CD1c-positive myeloid dendritic cell (primary cell): ENCODE data around the gene TMEM72.

ENCODE experiments used
- DNase-seq: peaks from one replicate; pipeline ENCODE4 v3.0.0-alpha.2; 2016; ENCODE audit errors: extremely low spot score

TMEM72 gene

DNA sequence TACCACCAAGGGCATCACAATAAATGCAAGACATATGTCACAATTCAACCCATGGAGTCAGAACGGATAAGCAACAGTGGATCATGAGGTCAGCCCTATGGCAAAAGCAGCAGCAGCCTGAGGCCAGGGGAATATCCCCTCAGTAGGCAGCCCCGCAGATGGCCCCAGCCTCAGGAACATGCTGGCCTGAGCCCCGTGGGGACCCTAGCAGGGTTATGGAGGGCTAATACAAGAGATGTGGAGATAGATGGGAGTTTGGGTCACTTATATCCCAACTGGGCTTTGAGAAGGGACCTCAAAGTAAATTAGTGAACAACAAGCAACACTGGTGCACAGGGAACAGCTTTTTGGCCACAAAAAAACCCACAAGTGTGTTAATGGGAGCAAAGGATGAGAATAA, 9.1 kb downstream of the TMEM72 start:
- no peak for DNase-seq

DNA sequence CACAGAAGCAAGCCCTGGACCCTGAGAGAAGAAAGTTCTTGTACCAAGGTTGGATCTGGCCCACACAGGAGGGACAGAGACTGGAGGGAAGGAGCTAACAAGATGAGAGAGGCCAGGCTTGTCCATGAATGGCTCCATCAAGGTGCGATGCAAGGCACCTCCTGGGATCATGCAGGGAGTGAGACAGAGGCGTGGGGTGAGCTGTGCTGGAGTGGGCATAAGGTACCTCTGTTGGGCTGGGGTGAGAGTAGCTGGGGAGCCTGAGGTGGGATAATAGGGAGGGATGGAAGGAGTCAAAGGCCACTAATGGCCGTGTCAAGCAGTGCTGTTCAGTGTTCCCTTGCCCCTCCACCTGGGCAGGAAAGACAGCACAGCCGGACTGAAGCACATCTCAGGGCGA, 9.9 kb downstream of the TMEM72 start:
- DNase-seq, result no peak

DNA sequence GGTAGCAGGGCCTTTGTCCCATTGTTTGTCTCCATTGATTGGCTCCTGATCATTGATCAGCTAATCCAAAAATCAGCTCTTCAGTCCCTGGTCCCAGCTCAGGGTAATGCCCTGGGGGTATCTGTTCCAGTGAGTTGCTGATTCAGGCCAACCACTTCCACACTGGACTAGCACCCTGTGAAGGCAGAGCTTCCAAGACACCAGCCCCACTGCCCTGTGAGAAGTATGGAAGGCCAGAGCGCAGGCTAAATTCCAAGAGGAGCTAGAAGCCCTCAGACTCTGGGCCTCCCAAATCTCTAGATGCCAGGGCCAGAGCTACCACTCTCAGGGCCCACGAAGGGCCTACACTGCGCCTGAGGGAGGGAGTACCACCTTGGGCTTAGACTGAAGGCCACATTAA, 10.4 kb downstream of the TMEM72 start:
- no peak for DNase-seq

DNA sequence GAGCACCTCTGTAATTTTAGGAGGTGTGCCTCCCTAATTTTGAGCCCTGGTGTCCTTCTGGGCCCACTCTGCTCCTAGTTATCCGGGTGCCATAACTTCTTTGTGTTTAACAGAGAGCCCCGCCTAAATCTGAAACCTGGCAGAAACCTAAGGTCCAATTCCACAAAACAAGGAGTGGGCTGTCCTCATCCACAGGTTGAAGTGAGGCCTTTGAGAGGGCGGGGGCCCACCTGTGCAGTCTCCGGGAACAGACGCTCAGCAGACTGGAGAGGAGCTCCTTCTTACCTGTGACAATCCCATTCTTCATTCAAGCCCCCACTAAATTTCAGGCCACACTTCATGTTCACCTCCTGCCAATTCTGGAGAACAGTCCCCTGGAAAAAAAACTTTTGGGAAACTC, 10.9 kb downstream of the TMEM72 start:
- DNase-seq, result no peak

DNA sequence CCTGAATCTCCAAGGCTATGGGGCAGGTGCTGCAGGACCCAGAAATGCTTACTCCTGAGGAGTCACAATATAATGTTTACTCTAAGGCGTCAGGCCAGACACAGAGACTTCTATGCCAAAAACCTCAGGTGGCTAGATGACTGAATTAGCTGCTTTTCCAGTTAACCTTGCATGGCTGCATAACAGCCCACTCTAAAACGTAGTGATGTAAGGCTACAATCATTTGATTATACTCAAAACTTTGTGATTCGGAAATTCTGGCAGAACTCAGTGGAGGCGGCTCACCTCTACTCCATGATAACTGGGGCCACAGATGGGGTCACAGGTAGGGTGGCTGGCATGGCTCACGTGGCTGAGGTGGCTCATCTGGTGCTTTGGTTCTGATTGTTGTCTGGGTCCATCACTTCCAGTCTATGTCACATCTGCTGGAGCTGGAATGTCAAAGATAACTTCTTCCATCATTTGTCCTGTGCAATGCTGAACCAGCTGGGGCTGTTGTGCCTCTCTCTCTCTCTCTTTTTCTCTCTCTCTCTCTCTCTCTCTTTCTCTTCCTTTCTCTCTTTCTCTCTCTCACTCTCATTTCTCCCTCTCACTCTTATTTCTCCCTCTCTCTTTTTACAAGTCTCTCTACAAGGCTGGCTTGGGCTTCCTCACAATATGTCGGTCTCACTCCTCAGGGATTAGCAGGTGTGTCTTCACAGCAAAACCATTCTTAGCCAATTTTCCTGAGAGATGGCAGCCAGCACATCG, 11.8 kb downstream of the TMEM72 start:
- no peak for DNase-seq

DNA sequence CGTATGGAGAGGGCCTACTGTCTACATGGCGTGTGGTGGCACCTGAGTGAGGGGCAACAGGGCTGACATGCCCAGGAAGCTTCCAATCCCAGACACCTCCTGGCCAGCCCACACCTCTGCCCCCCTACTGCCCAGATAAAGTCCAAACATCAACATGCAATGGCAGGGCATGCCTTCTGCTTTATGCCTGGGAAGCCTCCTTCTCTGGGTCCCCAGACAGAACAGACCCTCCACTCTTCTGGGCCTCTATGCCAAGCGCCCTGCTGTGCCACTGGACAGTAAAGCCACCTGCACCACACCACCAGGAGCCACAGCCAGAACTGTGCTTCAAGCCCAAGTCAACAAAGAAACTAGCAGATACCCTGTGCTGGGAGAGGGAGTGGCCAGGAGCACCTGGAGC, 12.5 kb downstream of the TMEM72 start:
- no peak for DNase-seq

DNA sequence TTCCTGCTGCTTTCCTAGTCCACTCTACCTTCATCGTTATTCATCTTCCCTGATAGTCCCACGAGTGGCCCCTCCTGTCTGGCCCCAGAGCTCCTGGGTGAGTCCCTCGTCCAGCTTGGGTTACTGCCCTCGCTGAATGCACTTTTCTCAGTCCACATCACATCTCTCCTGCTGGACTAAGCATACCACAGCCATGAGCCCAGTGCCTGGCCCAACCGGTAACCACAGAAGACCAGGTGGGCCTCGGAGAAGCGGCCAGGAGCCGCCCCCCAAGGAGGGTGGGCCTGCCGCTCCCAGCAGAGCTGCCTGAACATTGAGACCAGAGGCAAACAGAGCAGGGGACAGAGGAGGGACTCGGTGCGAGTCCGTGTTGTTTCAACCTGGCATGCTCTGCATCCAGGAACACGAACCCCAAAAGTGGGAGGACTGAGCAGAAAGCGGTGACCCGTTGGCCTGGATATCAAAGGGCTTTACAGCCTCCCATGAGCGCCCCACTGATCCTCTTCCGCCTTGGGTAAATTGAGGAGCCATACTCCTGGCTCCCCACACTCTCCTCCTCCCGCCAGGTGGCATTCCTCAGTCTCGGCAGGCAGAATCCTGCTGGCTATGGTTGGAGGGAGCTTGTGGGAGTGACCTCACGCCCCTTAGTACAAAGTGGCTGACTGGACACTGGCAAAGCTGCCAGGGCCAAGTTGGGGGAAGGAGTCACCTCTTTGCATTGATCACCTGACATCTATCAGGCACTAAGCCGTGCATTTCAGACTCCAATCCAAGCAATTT, 13.3 kb downstream of the TMEM72 start:
- DNase-seq, result no peak

DNA sequence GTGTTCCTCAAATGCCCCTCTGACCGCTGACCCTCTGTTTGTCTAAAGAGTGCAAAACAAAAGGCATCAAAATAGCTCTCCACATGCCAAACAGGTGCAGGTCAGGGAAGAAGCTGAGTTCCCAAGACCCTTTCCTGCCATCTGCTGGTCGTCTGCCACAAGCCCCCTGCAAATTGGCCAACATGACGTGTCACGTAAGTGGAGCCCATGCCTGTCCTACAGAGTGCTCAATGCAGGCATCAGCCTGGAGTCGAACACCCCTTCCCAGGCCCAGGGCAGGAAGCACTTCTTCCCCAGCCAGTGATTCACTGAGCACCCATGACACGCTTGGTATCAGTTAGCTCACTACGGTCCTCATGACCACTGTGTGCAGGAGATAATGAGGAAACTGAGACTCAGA, 14.1 kb downstream of the TMEM72 start:
- DNase-seq, result peak; percentile 28

DNA sequence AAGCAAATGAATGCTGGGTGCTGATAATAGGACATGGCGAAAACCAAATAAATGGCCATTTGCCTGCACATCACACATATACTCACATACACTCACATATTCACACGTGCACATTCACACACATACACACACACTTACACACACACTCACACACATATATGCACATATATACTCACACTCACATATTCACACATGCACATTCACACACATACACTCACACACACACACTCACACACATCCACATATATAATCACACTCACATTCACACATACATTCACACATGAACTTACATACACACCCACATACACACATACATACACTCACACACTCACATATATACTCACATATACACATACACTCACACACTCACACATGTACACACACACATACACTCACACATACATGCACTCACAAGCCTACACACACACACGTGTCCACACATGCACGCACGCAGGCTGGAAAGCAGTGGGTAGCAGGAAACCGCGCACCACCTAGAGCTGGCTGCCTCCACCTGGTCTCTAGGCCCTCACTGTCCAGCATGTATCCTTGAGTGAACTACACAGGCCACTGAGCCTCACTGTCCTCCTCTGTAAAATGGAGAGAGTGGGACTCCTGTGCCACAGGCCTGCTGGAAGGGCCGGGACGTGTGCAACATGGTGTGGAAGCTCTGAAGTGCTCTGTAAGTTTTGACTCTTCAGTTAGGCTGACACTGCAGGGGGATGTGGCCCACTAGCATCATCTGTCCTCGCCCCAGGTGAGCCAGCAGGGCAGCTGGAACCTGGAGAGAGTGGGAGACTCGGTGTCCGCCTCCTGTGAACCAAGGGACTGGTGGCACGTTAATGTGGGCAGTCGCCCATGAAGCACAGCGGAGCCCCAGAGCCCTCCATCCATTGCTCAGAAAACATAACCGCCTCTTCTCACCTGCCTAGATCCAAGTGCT, 14.9 kb downstream of the TMEM72 start:
- DNase-seq, result no peak

DNA sequence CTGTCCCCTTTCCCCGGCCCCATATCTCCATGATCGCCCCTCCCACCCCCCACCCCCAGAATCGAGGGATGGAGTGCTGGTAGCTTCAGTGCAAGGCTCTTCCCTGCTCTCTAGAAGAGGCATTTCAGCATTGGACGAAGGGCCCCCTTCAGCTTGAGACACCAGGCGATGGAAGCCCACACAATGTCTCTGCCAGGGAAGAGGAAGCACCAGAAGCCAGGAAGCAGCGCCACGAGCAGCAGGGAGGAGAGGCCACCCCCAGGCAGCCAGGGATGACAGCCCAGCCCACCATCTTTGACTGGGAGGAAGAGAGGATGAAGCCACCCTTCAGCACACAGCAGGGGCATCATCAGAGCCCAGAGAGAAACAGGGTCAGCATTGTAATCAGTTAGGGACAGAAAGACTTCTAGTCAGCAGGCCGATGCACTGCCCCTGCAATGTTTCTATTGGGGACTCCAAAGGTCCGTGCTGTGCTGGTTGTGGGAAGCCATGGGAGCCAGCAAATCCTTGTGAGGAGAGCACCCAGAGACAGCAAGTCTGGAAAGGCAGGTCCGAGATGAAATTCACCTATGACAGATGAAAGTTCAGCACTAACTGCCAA, 15.7 kb downstream of the TMEM72 start:
- no peak for DNase-seq

DNA sequence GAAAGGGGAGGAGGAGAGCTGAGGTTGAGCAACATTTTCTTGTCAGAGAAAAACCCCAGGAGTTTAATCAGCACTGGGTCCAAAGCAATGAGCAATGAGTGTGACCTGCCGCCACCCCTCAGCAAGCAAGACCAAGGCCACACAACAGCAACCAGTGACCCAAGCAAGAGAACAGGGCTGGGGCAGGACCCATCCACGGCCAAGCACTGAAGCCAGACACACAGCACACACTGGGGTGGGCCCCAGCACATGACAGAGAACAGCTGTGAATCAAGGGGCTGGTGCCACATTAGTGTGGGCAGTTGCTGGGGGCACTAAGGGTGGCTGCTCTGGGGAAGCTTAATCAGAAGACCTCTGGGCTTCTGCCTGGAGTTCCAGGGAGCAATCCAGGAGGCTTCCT, 16.2 kb downstream of the TMEM72 start:
- no peak for DNase-seq

DNA sequence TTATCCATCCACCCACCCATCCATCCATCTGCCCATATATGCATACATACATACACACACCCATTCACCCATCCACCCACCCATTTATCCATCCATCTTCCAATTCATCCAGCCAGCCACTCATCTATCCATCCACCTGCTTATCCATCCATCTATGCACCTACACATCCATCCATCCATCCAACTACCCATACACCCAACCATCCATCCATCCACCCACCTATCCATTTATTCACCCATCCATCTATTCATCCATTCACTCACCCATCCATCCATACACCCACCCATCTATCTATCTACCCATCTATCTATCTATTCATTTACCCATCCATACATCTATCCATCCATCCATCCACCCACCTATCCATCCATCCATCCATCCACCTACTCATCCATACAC, 17.3 kb downstream of the TMEM72 start:
- DNase-seq, result no peak

DNA sequence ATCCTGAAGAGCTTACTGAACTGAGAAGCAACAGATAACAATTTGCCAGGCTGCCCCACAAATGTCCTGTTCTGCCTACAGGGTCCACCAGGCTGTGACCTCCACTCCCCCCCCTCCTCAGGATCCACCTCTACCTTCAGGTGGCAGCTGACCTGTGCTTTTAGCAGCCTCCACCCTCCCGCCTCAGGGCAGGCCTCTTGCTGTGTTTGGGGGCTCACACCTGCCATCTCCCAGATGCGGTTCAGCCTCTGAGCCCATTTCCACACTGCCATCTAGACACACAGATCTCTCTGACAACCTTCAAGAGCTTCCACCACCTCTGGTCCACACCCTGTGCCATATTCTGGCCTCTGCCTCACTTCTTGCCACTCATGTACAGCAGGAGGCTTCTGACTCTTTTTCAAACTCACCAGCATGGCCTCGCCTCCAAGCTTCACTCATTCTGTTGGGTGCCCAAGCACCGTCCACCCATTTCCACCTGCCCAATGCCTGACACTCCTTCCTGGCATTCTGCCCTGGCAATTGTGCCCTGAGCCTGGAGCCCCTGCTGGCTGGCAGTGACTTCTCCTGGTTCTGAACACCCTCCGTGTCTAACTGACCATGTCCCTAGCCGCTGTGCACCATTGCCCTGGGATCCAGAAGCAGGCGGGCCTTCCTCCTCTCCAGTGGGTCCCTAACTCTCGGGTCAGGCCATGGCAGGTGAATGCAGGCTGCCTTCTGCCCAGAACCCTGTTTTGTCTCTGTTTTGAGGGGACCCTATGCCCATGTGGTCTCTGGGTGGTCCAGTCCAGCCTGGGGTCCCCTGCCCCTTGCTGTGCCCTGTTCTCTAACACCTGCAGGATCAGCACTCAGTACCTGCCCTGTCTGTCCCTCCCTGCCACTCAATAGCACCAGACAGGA, 18.5 kb downstream of the TMEM72 start:
- no peak for DNase-seq

DNA sequence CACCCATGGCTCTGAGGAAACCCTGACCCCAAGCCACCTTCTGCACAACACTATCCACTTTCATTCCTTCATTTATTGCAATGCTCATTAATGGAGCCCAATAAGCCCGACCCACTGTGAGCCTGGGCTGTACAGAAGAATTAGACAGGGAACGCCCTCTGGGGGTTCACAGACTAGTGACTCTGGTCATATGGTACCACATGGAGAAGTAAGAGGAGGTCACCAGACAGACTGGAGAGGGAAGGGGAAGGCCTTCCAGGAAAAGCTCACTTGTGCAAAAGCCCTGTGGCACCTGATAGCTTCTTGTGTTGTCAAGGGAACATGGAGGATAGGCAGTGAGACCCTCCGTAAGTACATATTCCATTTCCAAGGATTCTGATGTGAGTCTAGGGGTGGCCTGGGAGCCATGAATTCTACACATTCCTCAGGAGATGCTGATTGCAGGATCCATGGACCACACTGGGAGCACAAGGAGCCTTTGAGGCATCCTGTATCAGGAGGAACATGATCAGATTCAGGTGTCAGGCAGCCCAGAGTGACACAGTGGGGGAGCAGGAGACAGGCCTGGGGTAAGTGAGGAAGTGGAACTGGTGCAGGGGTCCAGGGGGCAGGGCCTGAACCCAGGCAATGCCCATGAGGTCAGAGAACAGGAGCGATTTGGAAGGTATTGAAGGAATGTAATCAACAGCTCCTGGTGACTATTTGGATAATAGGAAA, 19.9 kb downstream of the TMEM72 start:
- DNase-seq, result no peak

DNA sequence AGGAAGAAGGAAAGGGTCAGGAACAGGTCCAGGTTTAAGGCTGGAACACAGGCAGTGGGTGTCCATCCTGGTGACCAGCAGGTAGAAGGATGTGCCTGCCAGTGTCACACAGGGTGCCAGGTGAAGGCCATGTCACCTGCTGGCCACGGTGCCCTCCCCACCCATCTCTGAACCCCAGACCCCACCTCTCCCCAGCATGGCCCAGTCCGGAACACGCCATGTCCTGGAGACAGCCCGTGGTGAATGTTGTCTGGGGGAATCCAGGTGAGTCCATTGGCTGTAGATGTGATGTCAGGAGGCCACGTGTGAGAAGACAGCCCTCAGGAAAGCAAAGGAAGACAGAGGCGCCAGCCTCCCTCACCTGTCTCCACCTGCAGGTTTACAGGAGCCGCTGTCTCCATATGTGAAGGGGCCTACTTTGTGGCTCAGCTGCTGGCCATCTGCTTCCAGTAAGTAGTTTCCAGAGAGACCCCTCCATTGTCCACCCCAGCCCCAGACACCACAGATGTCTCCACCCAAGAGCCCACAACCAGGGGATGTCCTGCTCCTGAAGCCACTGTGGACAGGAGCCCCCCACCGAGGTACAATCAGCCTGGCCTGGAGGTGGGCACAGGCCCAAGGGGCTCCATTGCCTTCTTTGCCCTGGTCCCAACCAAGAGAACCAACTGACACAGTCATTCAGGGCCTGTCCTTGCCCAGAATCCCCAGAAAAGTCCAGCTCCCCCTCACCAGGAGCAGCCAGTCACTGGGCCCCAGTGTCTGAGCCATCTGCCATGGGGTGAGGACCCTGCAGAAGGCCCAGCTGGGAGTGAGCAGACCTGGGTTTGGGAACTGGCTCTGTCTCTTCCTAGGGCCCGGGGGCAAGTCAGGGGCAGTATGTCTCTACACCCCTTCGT, 20.7 kb downstream of the TMEM72 start:
- no peak for DNase-seq

DNA sequence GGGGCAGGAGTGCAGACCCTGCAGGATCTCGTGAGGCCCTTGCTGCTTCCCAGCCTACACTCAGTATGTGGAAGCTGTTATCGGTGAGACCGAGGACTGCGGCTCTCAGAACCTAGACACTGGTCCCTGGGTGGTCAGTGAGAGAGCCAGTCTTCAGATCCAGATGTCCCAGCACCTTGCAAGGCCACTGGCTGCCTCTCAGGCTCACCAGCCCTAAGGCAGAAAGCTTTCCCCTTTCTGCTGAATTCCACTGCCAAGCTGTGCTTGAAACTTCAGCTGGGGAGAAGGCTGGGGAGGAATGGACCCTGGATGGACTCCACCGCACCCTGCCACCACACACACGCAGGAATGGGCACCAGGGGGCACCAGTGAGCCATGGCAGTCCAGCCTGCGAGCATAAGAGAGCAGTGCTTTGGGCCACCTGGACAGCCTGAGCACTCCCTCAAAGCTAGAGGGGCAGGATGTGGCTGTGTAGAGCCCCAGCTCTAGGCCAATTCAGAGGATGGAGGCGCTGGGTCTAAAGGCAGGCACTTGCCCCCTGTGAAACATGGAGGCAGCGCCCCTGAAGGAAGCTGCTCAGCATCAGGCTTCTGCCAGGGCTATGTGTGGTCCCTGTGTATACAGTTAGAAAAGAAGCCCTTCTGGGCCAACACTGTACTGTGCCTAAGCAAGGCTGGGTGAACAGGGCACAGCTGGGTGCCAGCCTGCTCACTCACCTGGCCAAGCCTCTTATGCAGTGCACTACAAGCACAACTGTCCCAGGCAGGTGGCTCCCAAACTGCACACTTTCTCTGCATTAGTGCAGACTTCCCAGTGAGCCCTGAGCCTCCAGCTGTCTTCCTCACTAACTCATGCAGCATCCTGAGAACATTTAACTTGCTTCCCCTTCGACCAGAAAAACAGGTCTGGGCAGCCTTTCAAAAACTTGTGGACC, 21.6 kb downstream of the TMEM72 start:
- peak; percentile 85 for DNase-seq

DNA sequence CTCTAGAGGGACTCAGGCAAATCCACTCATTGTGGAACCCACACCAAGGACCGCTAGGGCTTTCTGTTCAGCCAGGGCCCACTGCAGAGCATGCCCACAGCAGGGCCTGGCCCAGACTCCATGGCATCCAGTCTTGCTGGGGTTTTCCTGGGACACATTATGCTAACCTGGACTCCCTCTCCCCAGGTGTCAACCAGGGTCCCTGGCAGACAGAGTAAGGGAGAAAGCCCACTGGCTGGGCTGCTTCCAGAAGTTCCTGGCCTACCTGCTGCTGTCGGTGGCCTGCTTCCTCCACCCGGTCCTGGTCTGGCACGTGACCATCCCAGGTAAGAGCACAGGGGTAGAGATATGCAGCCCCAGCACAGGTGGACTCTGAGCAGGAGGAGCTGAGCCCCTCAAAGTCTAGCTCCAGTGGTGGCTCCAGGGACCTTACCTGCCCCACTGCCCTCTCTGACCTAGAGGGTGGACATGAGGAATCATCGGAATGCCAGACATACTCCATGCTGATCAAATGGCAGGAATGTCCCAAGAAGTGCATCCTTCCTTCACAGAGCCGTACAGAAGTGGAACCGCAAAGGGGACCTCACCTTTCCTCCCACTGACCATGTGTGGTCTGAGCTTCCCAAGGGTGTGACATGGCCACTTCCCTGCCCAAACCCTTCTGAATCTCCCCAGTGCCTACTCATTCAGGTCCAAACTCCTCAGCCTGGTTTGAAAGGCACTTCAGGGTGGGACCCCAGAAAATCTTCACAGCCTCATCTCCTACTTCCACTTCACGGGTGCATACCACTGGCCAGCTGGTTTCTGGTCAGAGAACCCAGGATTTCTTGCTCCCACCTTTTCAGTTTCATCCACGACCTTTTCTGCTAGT, 22.5 kb downstream of the TMEM72 start:
- no peak for DNase-seq
